Activated CD4-positive, CD25-positive, alpha-beta regulatory T cell (primary cell): ENCODE data around the gene FXYD7.
"Not testable (repeated sequence)": the region's sequence is repeated elsewhere in the genome, so short reads cannot be mapped to it uniquely, and the experiment has no call there.

Experiments
- DNase-seq, 4 experiments: peaks; one replicate each; lab custom pipeline; 2025; lab: John Stamatoyannopoulos, UW

The FXYD7 gene

GRCh38 chr19:35144600-35145436 is 1.8 kb downstream of the FXYD7 start:
- no peak for DNase-seq

GRCh38 chr19:35146746-35147459 is 3.8 kb downstream of the FXYD7 start:
- no peak for DNase-seq

- DNase-seq: no peak
Measured at GRCh38 chr19:35149463-35149862, 6.4 kb downstream of the FXYD7 start.

GRCh38 chr19:35150445-35150844 is 7.4 kb downstream of the FXYD7 start:
- no peak for DNase-seq

- DNase-seq: no peak
Measured at GRCh38 chr19:35151273-35152065, 8.4 kb downstream of the FXYD7 start.

- not testable (repeated sequence) for DNase-seq
Measured at GRCh38 chr19:35153129-35153522, 10.1 kb downstream of the FXYD7 start.

GRCh38 chr19:35153701-35154524 is 10.9 kb downstream of the FXYD7 start:
- peak; percentile 51 to 65 (median 63) for DNase-seq

- peak; percentile 50 to 60 (median 56) for DNase-seq
Measured at GRCh38 chr19:35154525-35155406, 11.7 kb downstream of the FXYD7 start, which contains the start of gene FXYD5. FXYD5 (plus strand) TSS chr19:35154735; CDS start chr19:35155551, 816 bp downstream.

GRCh38 chr19:35155441-35155840 is 12.4 kb downstream of the FXYD7 start:
- DNase-seq: peak in 1 of 4 experiments; percentile 6

GRCh38 chr19:35155981-35156672 is 13.1 kb downstream of the FXYD7 start:
- DNase-seq: no peak

- no peak for DNase-seq
Measured at GRCh38 chr19:35156673-35157014, 13.6 kb downstream of the FXYD7 start.

GRCh38 chr19:35157431-35157830 is 14.4 kb downstream of the FXYD7 start:
- no peak for DNase-seq

GRCh38 chr19:35159606-35160005 is 16.6 kb downstream of the FXYD7 start:
- DNase-seq: no peak

- DNase-seq: no peak
Measured at GRCh38 chr19:35160629-35161433, 17.8 kb downstream of the FXYD7 start.

GRCh38 chr19:35161434-35161743 is 18.3 kb downstream of the FXYD7 start:
- no peak for DNase-seq

GRCh38 chr19:35162471-35163326 is 19.6 kb downstream of the FXYD7 start:
- DNase-seq: no peak

GRCh38 chr19:35164418-35164817 is 21.4 kb downstream of the FXYD7 start:
- DNase-seq: no peak
